Femur (tissue), 1 donor: ENCODE results near the gene RHOBTB3.

Experiments used
- DNase-seq: peaks from one replicate; pipeline ENCODE4 v3.0.0-alpha.2; 2017

Gene RHOBTB3

GRCh38 chr5:95842854-95843544 is 111.9 kb downstream of the RHOBTB3 start:
- DNase-seq, result peak; percentile 62

GRCh38 chr5:95843733-95844223 is 112.6 kb downstream of the RHOBTB3 start:
- DNase-seq, result no peak

GRCh38 chr5:95845391-95845790 is 114.3 kb downstream of the RHOBTB3 start:
- DNase-seq, result no peak
